H9 (cell line): ENCODE measurements around the gene FADD. TPM values are rescaled to one million over a fixed set of nuclear protein-coding genes. Genes with fewer than 3 reads are reported as not detected.

Experiments used
- DNase-seq: peaks from one replicate; pipeline ENCODE4 v3.0.0-alpha.2; 2017
- H2AFZ ChIP-seq: one replicate; pipeline ENCODE4 v1.6.1; 2013; ENCODE audit warnings: mild to moderate bottlenecking, low read length, control low read depth, moderate library complexity
- H2AK5ac ChIP-seq: 2 replicates; pipeline ENCODE4 v1.6.1; 2013; ENCODE audit warnings: low read length, control low read depth, mixed read lengths; ENCODE audit not compliant: insufficient read length
- H2BK120ac ChIP-seq: one replicate; pipeline ENCODE4 v1.6.1; 2013; ENCODE audit warnings: low read depth, mild to moderate bottlenecking, low read length, control low read depth, inconsistent platforms; ENCODE audit not compliant: poor library complexity, severe bottlenecking
- H2BK12ac ChIP-seq: 2 replicates; pipeline ENCODE4 v1.6.1; 2013; ENCODE audit warnings: low read length, control low read depth, mixed read lengths, low read depth; ENCODE audit not compliant: insufficient read length
- H2BK15ac ChIP-seq: 2 replicates; pipeline ENCODE4 v1.6.1; 2013; ENCODE audit warnings: low read depth, low read length, control low read depth
- H2BK20ac ChIP-seq: one replicate; pipeline ENCODE4 v1.6.1; 2013; ENCODE audit warnings: low read depth, mild to moderate bottlenecking, low read length, control low read depth, inconsistent platforms; ENCODE audit not compliant: poor library complexity, severe bottlenecking
- H2BK5ac ChIP-seq: 2 replicates; pipeline ENCODE4 v1.6.1; 2013; ENCODE audit warnings: low read length, control low read depth, mixed read lengths; ENCODE audit not compliant: insufficient read length
- H3K14ac ChIP-seq: 2 replicates; pipeline ENCODE4 v1.6.1; 2013; ENCODE audit warnings: low read length, control low read depth; ENCODE audit not compliant: insufficient read depth
- H3K18ac ChIP-seq: 2 replicates; pipeline ENCODE4 v1.6.1; 2013; ENCODE audit warnings: low read depth, mild to moderate bottlenecking, mixed read lengths, low read length, control low read depth; ENCODE audit not compliant: insufficient read length
- H3K23ac ChIP-seq: 2 replicates; pipeline ENCODE4 v1.6.1; 2013; ENCODE audit warnings: low read length, control low read depth, mixed read lengths, low read depth; ENCODE audit not compliant: insufficient read length
- H3K23me2 ChIP-seq: 2 replicates; pipeline ENCODE4 v1.6.1; 2013; ENCODE audit warnings: low read depth, mild to moderate bottlenecking, mixed read lengths, low read length, control low read depth; ENCODE audit not compliant: insufficient read length, poor library complexity, severe bottlenecking
- H3K27ac ChIP-seq: 2 replicates; pipeline ENCODE4 v1.5.1; 2013; ENCODE audit warnings: low read length, control low read depth, mixed read lengths, low read depth; ENCODE audit not compliant: insufficient read length
- H3K27me3 ChIP-seq: 2 replicates; pipeline ENCODE4 v1.6.1; 2013; ENCODE audit warnings: low read length, control low read depth, inconsistent platforms; ENCODE audit not compliant: insufficient read depth
- H3K4ac ChIP-seq: 2 replicates; pipeline ENCODE4 v1.6.1; 2013; ENCODE audit warnings: low read depth, mild to moderate bottlenecking, control low read depth, inconsistent platforms, low read length, moderate library complexity
- H3K4me1 ChIP-seq: 2 replicates; pipeline ENCODE4 v1.6.1; 2013; ENCODE audit warnings: low read length, control low read depth, inconsistent platforms; ENCODE audit not compliant: insufficient read depth
- H3K4me2 ChIP-seq: 2 replicates; pipeline ENCODE4 v1.6.1; 2013; ENCODE audit warnings: low read length, control low read depth, mixed read lengths; ENCODE audit not compliant: insufficient read length, insufficient read depth
- H3K56ac ChIP-seq: 2 replicates; pipeline ENCODE4 v1.6.1; 2013; ENCODE audit warnings: low read depth, mild to moderate bottlenecking, mixed read lengths, low read length, control low read depth; ENCODE audit not compliant: insufficient read length
- H3K79me1 ChIP-seq: 2 replicates; pipeline ENCODE4 v1.6.1; 2013; ENCODE audit warnings: low read depth, mild to moderate bottlenecking, moderate library complexity, low read length, control low read depth, inconsistent platforms; ENCODE audit not compliant: insufficient read depth, poor library complexity, severe bottlenecking
- H3K79me2 ChIP-seq: 2 replicates; pipeline ENCODE4 v1.6.1; 2013; ENCODE audit warnings: low read length, control low read depth, inconsistent platforms; ENCODE audit not compliant: insufficient read depth
- H3K9ac ChIP-seq: 2 replicates; pipeline ENCODE4 v1.6.1; 2013; ENCODE audit warnings: low read length, control low read depth, mixed read lengths; ENCODE audit not compliant: insufficient read length; ENCODE audit errors: extremely low read depth
- H3K9me3 ChIP-seq: one replicate; pipeline ENCODE4 v1.6.1; 2013; ENCODE audit warnings: low read depth, low read length, inconsistent platforms; ENCODE audit not compliant: control insufficient read depth
- H3T11ph ChIP-seq: one replicate; pipeline ENCODE4 v1.6.1; 2013; ENCODE audit warnings: mild to moderate bottlenecking, low read length, control low read depth, inconsistent platforms
- H4K20me1 ChIP-seq: one replicate; pipeline ENCODE4 v1.6.1; 2013; ENCODE audit not compliant: control insufficient read depth, insufficient read length, insufficient read depth
- H4K5ac ChIP-seq: 2 replicates; pipeline ENCODE4 v1.6.1; 2013; ENCODE audit warnings: low read depth, mild to moderate bottlenecking, mixed read lengths, low read length, control low read depth; ENCODE audit not compliant: insufficient read length
- H4K8ac ChIP-seq: replicated peaks from 2 replicates; pipeline ENCODE4 v1.6.1; 2013; ENCODE audit warnings: low read length, control low read depth, mixed read lengths, low read depth; ENCODE audit not compliant: insufficient read length
- H4K91ac ChIP-seq: 2 replicates; pipeline ENCODE4 v1.6.1; 2013; ENCODE audit warnings: low read depth, mild to moderate bottlenecking, moderate library complexity, mixed read lengths, low read length, control low read depth; ENCODE audit not compliant: insufficient read length
- H3K27ac Mint-ChIP-seq, 3 experiments: 2 replicates in 2 of 3; 3 replicates in 1 of 3; pipeline ENCODE4 v1.8.0; 2020 to 2021; ENCODE audit warnings: mixed read lengths in 3 of 3, mild to moderate bottlenecking in 1 of 3, moderate library complexity in 1 of 3
- H3K27me3 Mint-ChIP-seq: 2 replicates; pipeline ENCODE4 v1.8.0; 2021; ENCODE audit warnings: low read depth, mild to moderate bottlenecking, moderate library complexity, mixed read lengths
- H3K36me3 Mint-ChIP-seq, 3 experiments: 2 replicates in 2 of 3; 3 replicates in 1 of 3; pipeline ENCODE4 v1.8.0; 2020 to 2021; ENCODE audit warnings: low read depth in 3 of 3, mixed read lengths in 3 of 3; ENCODE audit not compliant: insufficient read depth in 1 of 3
- H3K4me1 Mint-ChIP-seq, 2 experiments: 2 replicates each; pipeline ENCODE4 v1.8.0; 2020; ENCODE audit warnings: mixed read lengths in 2 of 2
- H3K4me3 Mint-ChIP-seq, 2 experiments: 2 replicates in 1 of 2; 3 replicates in 1 of 2; pipeline ENCODE4 v1.8.0; 2020 to 2021; ENCODE audit warnings: mild to moderate bottlenecking in 2 of 2, mixed read lengths in 2 of 2, moderate library complexity in 1 of 2
- H3K9me3 Mint-ChIP-seq, 2 experiments: 2 replicates in 1 of 2; 3 replicates in 1 of 2; pipeline ENCODE4 v1.8.0; 2020; ENCODE audit warnings: mild to moderate bottlenecking in 2 of 2, mixed read lengths in 2 of 2, moderate library complexity in 1 of 2
- WGBS: extraction: QIAGEN DNeasy Blood & Tissue Kit; methylation state at CpG from one replicate; pipeline ENCODE4 v1.1.7; 2013; ENCODE audit warnings: missing lambda C conversion rate, low lambda C conversion rate, mixed read lengths; ENCODE audit not compliant: insufficient read length; ENCODE audit errors: extremely low coverage; 5-methylcytosine and 5-hydroxymethylcytosine counted together
- total RNA-seq: library from RNA; stranded (reverse); gene quantifications from 2 replicates; pipeline ENCODE4 v1.2.1, GENCODE V29; 2021
- TF ChIP-seq, protein P1 (sequence below): fragments of 200-600 bp; sonication (generic); conservative IDR thresholded peaks from 3 replicates; pipeline ENCODE4 v1.8.0; 2021; ENCODE audit warnings: antibody characterized with exemption, mild to moderate bottlenecking

The FADD gene
- total RNA-seq, 1 experiment from 2014 or later = 51.1 TPM

DNA sequence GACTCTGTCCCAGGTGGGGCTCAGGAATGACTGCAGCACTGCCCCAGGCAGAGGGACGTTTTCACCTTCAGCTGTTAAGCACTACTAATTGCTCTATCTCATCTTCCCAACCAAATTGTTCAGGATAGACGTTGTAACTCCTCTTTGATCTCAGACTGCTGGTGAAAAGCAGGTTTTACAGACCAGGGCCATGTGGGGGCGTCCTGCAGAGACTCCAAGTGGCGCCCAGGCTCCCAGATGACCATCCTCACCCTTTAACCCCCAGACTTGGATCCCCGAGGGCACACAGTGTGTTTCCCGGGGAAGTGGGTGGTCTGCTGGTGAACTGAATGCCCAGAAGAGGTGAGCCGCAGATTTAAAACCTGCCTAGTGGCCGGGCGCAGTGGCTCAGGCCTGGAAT lies 23.9 kb downstream of the FADD start:
- Histone ChIP-seq H3K9ac (no peak overlapping the region), H3T11ph (no peak overlapping the region), H4K91ac (no peak overlapping the region), H3K9me3 (no peaks in the 10 kb centered on the region), H3K23me2 (no peaks in the 10 kb centered on the region), H3K79me2 (no peaks in the 10 kb centered on the region), H2BK5ac (no peak overlapping the region), H3K27ac (no peak overlapping the region), H3K4ac (no peak overlapping the region), H2BK15ac (no peak overlapping the region), H3K23ac (no peak overlapping the region), H3K4me1 (no peaks in the 10 kb centered on the region), H4K8ac (no peak overlapping the region), H3K4me2 (no peak overlapping the region), H4K5ac (no peak overlapping the region), H2BK120ac (no peak overlapping the region), H3K27me3 (no peaks in the 10 kb centered on the region), H4K20me1 (no peaks in the 10 kb centered on the region), H2AFZ (no peak overlapping the region), H3K14ac (no peak overlapping the region), H3K18ac (no peak overlapping the region), H3K79me1 (no peaks in the 10 kb centered on the region), H2BK20ac (no peak overlapping the region), H2AK5ac (no peak overlapping the region), H3K56ac (no peak overlapping the region), H2BK12ac (no peak overlapping the region)
- no peak overlapping the region; a peak in 1 of 7 replicates for H3K27ac Mint-ChIP-seq
- H3K4me3 Mint-ChIP-seq = no peak overlapping the region
- H3K9me3 Mint-ChIP-seq = no peaks in the 10 kb centered on the region
- peak; percentile 69 for DNase-seq
- H3K4me1 Mint-ChIP-seq = peaks cover 16 to 17% of the 10 kb centered on the region in 2 experiments
- TF ChIP-seq, protein P1, sequence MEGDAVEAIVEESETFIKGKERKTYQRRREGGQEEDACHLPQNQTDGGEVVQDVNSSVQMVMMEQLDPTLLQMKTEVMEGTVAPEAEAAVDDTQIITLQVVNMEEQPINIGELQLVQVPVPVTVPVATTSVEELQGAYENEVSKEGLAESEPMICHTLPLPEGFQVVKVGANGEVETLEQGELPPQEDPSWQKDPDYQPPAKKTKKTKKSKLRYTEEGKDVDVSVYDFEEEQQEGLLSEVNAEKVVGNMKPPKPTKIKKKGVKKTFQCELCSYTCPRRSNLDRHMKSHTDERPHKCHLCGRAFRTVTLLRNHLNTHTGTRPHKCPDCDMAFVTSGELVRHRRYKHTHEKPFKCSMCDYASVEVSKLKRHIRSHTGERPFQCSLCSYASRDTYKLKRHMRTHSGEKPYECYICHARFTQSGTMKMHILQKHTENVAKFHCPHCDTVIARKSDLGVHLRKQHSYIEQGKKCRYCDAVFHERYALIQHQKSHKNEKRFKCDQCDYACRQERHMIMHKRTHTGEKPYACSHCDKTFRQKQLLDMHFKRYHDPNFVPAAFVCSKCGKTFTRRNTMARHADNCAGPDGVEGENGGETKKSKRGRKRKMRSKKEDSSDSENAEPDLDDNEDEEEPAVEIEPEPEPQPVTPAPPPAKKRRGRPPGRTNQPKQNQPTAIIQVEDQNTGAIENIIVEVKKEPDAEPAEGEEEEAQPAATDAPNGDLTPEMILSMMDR = peak; percentile 61
- H3K27me3 Mint-ChIP-seq = peaks cover 2% of the 10 kb centered on the region
- WGBS = no CpG with 5 or more reads among the region's 9 CpGs
- no peaks in the 10 kb centered on the region for H3K36me3 Mint-ChIP-seq
